WI38 (cell line): ENCODE data around the gene GNPTG.
"Not testable (repeated sequence)": the region's sequence is repeated elsewhere in the genome, so short reads cannot be mapped to it uniquely, and the experiment has no call there.

Source experiments
- H3K4me3 ChIP-seq: 2 replicates; pipeline ENCODE4 v1.5.1; 2011; ENCODE audit warnings: low read depth, mild to moderate bottlenecking, control low read depth, low read length
- TF ChIP-seq, protein P1 (sequence below): IDR thresholded peaks from 2 replicates; pipeline ENCODE4 v1.5.1; 2012; ENCODE audit warnings: low read depth, mild to moderate bottlenecking, control low read depth, low read length

The GNPTG gene

GRCh38 chr16:1326391-1326790, 25.3 kb upstream of the GNPTG start:
- TF ChIP-seq, protein P1, sequence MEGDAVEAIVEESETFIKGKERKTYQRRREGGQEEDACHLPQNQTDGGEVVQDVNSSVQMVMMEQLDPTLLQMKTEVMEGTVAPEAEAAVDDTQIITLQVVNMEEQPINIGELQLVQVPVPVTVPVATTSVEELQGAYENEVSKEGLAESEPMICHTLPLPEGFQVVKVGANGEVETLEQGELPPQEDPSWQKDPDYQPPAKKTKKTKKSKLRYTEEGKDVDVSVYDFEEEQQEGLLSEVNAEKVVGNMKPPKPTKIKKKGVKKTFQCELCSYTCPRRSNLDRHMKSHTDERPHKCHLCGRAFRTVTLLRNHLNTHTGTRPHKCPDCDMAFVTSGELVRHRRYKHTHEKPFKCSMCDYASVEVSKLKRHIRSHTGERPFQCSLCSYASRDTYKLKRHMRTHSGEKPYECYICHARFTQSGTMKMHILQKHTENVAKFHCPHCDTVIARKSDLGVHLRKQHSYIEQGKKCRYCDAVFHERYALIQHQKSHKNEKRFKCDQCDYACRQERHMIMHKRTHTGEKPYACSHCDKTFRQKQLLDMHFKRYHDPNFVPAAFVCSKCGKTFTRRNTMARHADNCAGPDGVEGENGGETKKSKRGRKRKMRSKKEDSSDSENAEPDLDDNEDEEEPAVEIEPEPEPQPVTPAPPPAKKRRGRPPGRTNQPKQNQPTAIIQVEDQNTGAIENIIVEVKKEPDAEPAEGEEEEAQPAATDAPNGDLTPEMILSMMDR = no peak
- no peak overlapping the region for H3K4me3 ChIP-seq

- no peak overlapping the region for H3K4me3 ChIP-seq
- TF ChIP-seq, protein P1 = no peak
Measured at GRCh38 chr16:1326946-1327618, 24.6 kb upstream of the GNPTG start.

- TF ChIP-seq, protein P1 = no peak
- H3K4me3 ChIP-seq = no peak overlapping the region
Measured at GRCh38 chr16:1327619-1327947, 24.1 kb upstream of the GNPTG start.

GRCh38 chr16:1328136-1328535, 23.6 kb upstream of the GNPTG start:
- H3K4me3 ChIP-seq = not testable (repeated sequence)

DNA sequence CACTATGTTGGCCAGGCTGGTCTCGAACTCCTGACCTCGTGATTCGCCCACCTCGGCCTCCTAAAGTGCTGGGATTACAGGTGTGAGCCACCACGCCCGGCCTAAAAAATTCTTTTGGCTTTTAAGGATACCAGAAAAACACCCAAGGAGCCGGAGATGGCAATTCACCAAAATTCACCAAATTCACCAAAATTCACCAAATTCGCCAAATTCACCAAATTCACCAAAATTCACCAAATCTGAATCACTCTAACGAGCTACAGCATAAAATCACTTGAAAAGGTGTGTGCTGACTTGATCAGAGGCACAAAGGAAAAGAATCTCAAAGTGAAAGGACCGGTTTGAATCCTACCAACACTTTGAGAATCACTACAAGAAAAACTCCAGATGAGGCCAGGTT, 22.8 kb upstream of the GNPTG start:
- not testable (repeated sequence) for H3K4me3 ChIP-seq

GRCh38 chr16:1330260-1330914, 21.3 kb upstream of the GNPTG start:
- TF ChIP-seq, protein P1 = peak; percentile 53

GRCh38 chr16:1330931-1331711, 20.6 kb upstream of the GNPTG start:
- H3K4me3 ChIP-seq = peak overlapping the region; percentile 9; the same call in 1 of the 2 replicates

More at GRCh38 chr16:1330260-1330914, 21.3 kb upstream of the GNPTG start:
- H3K4me3 ChIP-seq = no peak overlapping the region

More at GRCh38 chr16:1330931-1331711, 20.6 kb upstream of the GNPTG start:
- TF ChIP-seq, protein P1 = no peak
